ENCODE data around the gene DCTPP1.
"Not testable (repeated sequence)": the region's sequence is repeated elsewhere in the genome, so short reads cannot be mapped to it uniquely, and the experiment has no call there.

Gene DCTPP1

GRCh38 chr16:30401768-30402425 is 27.9 kb downstream of the DCTPP1 start:
- no peaks in the 10 kb centered on the region for H3K27me3 ChIP-seq (replicated peaks; ENCODE audit: control insufficient read depth, insufficient read depth, low read length)
- peaks cover 4% of the 10 kb centered on the region for H3K36me3 ChIP-seq (ENCODE audit: control insufficient read depth, insufficient read depth, low read length)
- no peak for DNase-seq (ENCODE audit: extremely low read depth, insufficient read length)
- H3K4me3 ChIP-seq (replicated peaks; ENCODE audit: low read depth, low read length), result no peak overlapping the region
- TF ChIP-seq CTCF (IDR thresholded peaks at IDR 0.05; ENCODE audit: insufficient read depth, low read length, poor library complexity, severe bottlenecking), result no peak

GRCh38 chr16:30399435-30400186 is 30.2 kb downstream of the DCTPP1 start:
- Histone ChIP-seq H3K36me3 (ENCODE audit: control insufficient read depth, insufficient read depth, low read length) (peaks cover 4% of the 10 kb centered on the region), H3K27me3 (replicated peaks; ENCODE audit: control insufficient read depth, insufficient read depth, low read length) (no peaks in the 10 kb centered on the region), H3K4me3 (replicated peaks; ENCODE audit: low read depth, low read length) (peak overlapping the region; percentile 64)
- DNase-seq (ENCODE audit: extremely low read depth, insufficient read length), result no peak
- no peak for TF ChIP-seq CTCF (IDR thresholded peaks at IDR 0.05; ENCODE audit: insufficient read depth, low read length, poor library complexity, severe bottlenecking)

GRCh38 chr16:30398661-30399434 is 31.0 kb downstream of the DCTPP1 start:
- Histone ChIP-seq H3K27me3 (replicated peaks; ENCODE audit: control insufficient read depth, insufficient read depth, low read length) (no peaks in the 10 kb centered on the region), H3K4me3 (replicated peaks; ENCODE audit: low read depth, low read length) (no peak overlapping the region), H3K36me3 (ENCODE audit: control insufficient read depth, insufficient read depth, low read length) (peaks cover 4% of the 10 kb centered on the region)
- no peak for DNase-seq (ENCODE audit: extremely low read depth, insufficient read length)
- TF ChIP-seq CTCF (IDR thresholded peaks at IDR 0.05; ENCODE audit: insufficient read depth, low read length, poor library complexity, severe bottlenecking), result no peak

- TF ChIP-seq CTCF (IDR thresholded peaks at IDR 0.05; ENCODE audit: insufficient read depth, low read length, poor library complexity, severe bottlenecking), result no peak
- DNase-seq (ENCODE audit: extremely low read depth, insufficient read length), result no peak
- peaks cover 4% of the 10 kb centered on the region for H3K36me3 ChIP-seq (ENCODE audit: control insufficient read depth, insufficient read depth, low read length)
- H3K27me3 ChIP-seq (replicated peaks; ENCODE audit: control insufficient read depth, insufficient read depth, low read length), result no peaks in the 10 kb centered on the region
- no peak overlapping the region for H3K4me3 ChIP-seq (replicated peaks; ENCODE audit: low read depth, low read length)
Observed at GRCh38 chr16:30397776-30398660, 31.8 kb downstream of the DCTPP1 start.

- Histone ChIP-seq H3K4me3 (replicated peaks; ENCODE audit: low read depth, low read length) (no peak overlapping the region), H3K36me3 (ENCODE audit: control insufficient read depth, insufficient read depth, low read length) (peaks cover 4% of the 10 kb centered on the region), H3K27me3 (replicated peaks; ENCODE audit: control insufficient read depth, insufficient read depth, low read length) (no peaks in the 10 kb centered on the region)
- TF ChIP-seq CTCF (IDR thresholded peaks at IDR 0.05; ENCODE audit: insufficient read depth, low read length, poor library complexity, severe bottlenecking), result no peak
- DNase-seq (ENCODE audit: extremely low read depth, insufficient read length), result no peak
Observed at GRCh38 chr16:30397056-30397455, 32.8 kb downstream of the DCTPP1 start.

- H3K4me3 ChIP-seq (replicated peaks; ENCODE audit: low read depth, low read length), result peak overlapping the region; percentile 83; the same call in 1 of the 2 replicates
- not testable (repeated sequence) for DNase-seq (ENCODE audit: extremely low read depth, insufficient read length); H3K36me3 ChIP-seq (ENCODE audit: control insufficient read depth, insufficient read depth, low read length)
Observed at GRCh38 chr16:30396627-30397026, 33.2 kb downstream of the DCTPP1 start.

More at GRCh38 chr16:30396627-30397026, 33.2 kb downstream of the DCTPP1 start:
- not testable (repeated sequence) for H3K27me3 ChIP-seq (replicated peaks; ENCODE audit: control insufficient read depth, insufficient read depth, low read length)
